ENCODE results near the gene MACROD2.

MACROD2 gene

GRCh38 chr20:14342918-14343317 is 347.6 kb downstream of the MACROD2 start:
- no peak for DNase-seq

GRCh38 chr20:14343491-14344065 is 348.3 kb downstream of the MACROD2 start:
- DNase-seq = no peak

- no peak for DNase-seq
Observed at GRCh38 chr20:14344746-14345145, 349.4 kb downstream of the MACROD2 start.

DNA sequence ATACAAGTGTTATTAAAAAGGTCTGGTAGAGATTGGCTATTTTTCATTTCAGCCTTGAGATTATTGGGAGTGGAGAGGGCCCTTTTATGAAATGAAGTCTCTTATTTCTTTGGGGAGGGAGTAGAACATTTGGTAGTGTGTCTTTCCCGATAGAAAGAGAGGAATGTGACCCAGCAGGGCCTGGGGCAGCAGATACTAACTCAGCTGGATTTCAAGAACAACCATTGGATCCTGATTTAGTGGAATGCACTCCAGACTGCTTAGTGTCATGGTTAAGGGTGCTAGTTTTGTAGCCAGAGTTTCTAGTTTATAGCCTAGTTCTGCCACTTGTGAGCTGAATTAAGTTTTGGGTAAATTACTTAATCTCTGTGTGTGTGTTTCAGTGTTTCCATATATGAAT is 360.5 kb downstream of the MACROD2 start:
- no peak for DNase-seq

- no peak for DNase-seq
Observed at GRCh38 chr20:14360416-14360815, 365.1 kb downstream of the MACROD2 start.

GRCh38 chr20:14361509-14362345 is 366.4 kb downstream of the MACROD2 start:
- DNase-seq = no peak

DNA sequence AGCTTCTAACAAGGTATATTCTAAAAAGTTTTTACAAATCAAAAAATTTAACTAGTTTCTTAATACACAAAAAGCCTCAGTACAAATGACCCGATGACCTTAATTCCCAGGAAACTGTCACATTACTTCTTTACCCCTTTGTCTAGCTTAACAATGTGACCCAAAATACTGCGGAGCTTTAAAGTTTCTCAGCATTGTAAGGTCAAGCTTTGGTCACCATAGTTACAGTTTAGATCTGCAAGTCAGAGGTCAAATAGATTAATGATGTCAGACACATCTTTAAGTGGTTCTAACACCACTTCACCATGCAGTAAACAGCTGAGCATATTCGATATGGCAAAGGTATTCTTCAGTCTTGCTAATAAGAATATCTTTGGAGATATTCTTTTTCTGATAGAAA is 378.9 kb downstream of the MACROD2 start:
- no peak for DNase-seq

DNA sequence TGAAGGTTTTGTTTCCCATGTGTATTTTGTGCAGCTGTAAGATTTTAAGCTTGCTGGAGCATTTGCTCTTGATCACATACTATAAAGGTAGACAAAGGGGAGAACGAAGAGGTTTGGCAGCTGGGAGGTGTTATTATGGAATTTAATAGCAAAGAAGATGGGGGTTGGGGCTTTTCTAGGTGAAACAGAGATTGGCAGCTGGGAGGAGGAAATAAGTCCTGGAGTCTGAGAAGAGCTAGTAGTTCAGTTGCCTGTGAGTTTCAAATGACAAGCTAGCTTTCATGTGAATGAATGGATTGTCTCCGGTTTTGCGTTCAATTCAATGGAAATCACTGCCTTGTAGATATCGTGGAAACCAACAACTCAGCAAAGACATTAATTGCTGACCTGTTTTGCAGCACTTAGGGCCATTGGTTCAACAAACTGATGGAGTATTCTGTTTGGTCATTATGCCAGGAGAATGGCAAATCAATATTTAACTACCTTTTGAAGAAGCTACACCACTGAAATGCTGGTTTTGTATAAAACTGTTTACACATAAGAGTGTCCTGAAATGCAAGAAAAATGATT is 380.2 kb downstream of the MACROD2 start:
- DNase-seq = no peak

DNA sequence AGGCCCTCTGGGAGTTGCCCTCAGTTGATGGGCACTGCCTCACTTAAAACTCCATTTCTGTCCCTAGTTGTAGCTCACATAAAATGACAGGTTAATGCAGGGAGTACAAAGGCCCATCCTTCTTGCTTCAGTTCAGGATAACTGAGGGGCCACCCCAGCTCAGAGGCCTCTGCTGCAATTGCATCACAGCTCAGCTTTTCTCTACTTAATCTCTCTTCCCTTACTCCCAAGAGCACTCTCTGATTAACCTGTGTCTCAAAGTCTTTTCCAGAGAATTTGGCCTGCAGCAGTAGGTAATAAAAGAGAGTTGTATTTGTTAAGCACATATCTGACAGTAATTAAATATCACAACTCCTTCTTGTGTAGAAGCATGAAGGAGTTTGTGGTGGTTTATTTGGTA is 383.0 kb downstream of the MACROD2 start:
- DNase-seq = no peak

- DNase-seq = no peak
Observed at GRCh38 chr20:14383335-14383734, 388.0 kb downstream of the MACROD2 start.

DNA sequence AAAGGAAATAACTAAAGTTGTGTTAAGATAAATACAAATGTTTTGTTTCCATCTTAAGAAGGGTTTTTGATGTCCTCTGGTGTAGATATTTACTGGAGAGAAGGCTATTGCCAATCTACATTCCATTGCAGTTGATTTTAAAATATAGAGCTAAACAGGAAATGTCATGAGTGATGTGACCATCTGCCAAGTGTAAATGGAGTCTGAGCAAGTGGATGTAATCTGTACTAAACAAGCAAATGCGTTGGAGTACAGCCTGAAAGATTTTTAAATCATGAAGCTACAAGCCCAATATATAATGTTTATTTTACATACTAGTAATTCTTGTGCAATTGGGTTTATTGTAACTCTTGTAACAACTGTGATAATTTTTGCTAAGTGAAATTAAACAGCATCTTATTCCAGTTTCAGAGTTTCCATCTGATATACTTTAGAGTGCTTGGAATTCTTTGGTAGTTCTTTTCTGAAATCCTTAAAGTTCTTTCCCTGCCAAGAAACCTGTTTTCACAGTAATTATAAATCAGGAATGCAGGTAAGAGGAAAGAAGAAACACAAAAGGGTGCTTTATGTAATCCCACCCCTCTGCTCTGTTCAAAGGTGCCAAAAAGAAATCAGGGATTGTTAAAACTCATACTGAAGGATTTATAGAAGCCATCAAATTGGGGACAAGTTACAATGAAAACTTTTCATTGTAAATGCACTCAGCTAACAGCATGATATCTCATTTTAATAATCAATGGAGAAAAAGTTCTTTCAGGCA is 389.3 kb downstream of the MACROD2 start:
- DNase-seq = no peak

DNA sequence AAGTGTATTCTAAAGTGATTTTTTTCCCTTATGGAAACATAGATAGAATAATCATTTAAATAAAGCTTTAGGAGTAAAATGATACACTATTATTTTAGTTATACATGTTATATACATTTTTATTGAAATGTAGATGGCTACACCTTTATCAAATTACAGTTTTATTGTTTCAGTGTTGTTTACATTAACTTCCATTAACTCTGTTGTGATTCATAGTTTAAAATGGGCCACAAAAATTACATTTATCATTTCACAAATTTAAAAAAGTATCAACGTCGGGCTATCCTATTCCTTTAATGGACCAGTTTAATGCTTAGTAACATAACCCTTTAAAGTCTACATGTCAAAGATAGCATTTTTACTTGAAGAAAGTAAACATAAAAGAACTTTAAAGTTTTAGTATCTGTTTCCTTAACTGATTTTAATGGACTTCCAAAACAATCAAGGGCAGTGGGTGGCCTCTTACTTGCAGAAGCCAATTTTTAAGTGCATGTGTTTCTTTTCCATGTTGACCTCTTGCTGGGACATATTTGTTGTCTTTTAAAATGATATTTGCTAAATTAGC is 389.9 kb downstream of the MACROD2 start:
- DNase-seq = no peak

GRCh38 chr20:14386726-14387125 is 391.4 kb downstream of the MACROD2 start:
- no peak for DNase-seq

DNA sequence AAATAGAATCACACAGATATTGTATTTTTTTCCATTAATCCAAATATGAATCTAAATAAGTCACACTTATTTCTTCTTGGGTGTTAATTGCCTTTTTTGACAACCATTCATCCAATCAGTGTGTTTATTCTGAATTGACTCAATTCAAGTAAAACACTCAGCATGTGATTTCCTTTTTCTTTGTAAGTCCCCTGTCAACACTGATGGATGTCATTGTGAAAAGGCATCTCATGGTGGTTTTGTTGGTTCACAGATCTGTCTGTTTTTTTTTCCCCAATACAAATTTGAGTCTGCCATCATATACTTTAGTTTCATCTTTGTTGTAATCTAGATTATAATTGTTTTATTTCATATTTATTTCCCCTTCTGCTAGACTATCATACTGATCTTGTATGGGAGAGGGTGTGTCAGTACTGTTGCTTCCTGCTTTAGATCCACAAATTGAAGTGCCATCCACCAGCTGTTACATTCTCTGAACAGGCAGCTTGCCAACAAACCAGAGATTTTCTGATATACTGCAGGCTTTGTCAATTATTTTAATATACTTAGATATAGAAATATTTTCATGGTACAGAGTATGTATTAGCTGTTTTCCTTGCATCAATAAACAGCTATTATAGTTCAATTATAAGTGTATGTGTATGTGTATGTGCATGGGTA is 406.3 kb downstream of the MACROD2 start:
- DNase-seq = no peak

DNA sequence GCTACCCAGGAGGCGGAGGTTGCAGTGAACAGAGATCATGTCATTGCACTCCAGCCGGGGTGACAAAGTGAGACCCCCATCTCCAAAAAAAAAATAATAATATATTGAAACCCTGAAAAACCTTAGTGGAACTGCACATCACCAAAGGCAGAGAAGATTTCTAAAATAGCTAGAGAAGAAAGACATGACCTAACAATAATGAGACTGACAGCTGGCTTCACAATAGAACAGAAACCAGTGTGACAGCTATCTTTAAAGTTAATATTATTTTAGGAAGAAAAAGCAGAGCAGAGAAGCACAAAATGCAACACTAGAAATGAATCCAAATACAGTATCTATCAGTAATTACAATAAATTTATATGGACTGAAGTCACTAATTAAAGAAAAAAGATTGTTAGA is 409.2 kb downstream of the MACROD2 start:
- no peak for DNase-seq

DNA sequence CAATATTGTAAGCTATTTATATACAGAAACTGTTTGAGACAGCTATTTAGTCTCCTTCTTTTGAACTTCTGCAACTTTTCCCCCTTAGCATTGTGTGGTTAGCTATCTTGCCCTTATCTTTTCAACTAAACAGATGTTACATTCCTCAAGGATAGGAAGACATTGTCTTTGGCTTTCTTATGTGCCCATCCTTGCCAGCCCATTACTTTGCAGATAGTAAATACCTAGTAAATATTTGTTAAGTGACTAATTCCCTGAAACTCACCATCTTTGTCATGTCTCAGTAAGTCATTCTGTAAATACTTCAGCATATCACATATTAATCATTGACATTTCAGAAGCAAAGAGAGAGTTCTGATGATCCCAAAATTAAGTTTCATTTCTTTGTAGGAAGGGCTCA is 411.2 kb downstream of the MACROD2 start:
- peak; percentile 13 for DNase-seq

- no peak for DNase-seq
Observed at GRCh38 chr20:14407336-14407735, 412.0 kb downstream of the MACROD2 start.

- no peak for DNase-seq
Observed at GRCh38 chr20:14410869-14411555, 415.7 kb downstream of the MACROD2 start.

GRCh38 chr20:14412065-14412681 is 416.9 kb downstream of the MACROD2 start:
- DNase-seq = no peak

DNA sequence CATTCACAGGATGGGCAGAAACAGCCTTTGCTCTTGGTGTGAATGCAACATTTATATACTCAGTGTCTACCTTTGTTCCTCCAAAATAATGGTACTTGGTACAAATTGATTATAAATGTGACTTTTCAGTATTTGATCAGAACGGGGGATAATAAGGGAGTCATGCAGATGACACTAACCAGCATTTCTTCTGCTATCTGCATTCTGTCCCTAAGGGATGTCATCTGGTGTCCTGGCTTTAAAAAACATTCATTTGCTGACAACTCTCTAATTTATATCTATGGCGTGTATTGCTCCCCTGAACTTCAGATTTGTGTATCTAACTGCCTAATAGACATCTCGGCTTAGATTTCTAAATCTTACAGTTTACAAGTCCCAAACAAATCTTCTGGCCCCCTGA is 418.5 kb downstream of the MACROD2 start:
- DNase-seq = no peak

- no peak for DNase-seq
Observed at GRCh38 chr20:14414560-14414959, 419.2 kb downstream of the MACROD2 start.

DNA sequence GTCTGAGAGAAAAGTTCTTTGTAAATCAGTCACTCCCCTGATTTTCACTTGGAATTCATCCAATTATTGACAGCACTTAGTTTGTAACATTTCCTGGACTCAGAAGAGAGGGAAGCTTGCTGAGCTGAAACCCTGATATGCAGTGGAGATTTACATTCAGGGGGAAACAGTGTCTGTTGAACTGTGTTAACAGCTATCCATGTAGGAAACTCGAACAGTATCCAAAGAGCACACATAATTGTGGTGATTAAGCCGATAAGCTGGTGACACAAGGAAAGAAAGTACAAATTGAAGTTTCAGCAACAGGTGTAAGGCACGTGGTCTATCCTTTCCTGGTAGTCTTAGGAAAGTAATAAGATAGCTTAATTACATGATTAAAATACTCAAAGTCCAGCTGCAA is 420.2 kb downstream of the MACROD2 start:
- DNase-seq = no peak
